ENCODE measurements around the gene TNNT3. TPM values are rescaled to one million over a fixed set of nuclear protein-coding genes. Genes with fewer than 3 reads are reported as not detected.

Gene TNNT3
- total and polyA plus RNA-seq, 5 donors = 9.0 to 63.1 (median 39.9) TPM

- Histone ChIP-seq H3K4me3 (ENCODE audit: low read length) (no peak overlapping the region), H3K27ac (ENCODE audit: low read length) (no peak overlapping the region), H3K9me3 (ENCODE audit: control insufficient read depth, low read length) (no peaks in the 10 kb centered on the region), H3K4me1 (ENCODE audit: control insufficient read depth, insufficient read depth, low read length) (no peaks in the 10 kb centered on the region), H3K27me3 (ENCODE audit: control insufficient read depth, insufficient read depth) (no peaks in the 10 kb centered on the region)
- DNase-seq (no peak), ATAC-seq (no peak)
- WGBS = no CpG with 5 or more reads among the region's 6 CpGs
- intact Hi-C loops (cut with DNase I) = no loop called here
Observed at GRCh38 chr11:1987024-1987423, 67.5 kb downstream of the TNNT3 start.

DNA sequence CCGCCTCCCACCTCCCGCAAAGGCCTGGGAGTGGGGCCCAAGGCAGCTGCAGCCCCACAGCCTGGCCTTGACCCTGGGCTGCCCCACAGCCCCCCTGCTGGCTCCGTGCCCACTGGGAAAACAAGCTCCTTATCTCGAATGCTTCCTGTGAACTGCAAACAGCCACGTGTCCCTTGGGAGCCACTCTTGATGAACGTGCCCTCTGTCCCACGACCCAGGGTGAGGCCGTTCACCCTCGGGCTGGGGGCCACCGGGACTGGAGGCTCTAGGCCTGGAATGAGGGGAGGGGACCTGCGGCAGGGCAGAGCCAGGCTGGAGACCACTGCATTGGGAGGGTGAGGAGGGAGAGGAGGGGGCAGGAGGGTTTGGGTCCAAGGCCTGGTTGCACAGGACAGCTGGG lies 68.7 kb downstream of the TNNT3 start:
- Histone ChIP-seq H3K27me3 (ENCODE audit: control insufficient read depth, insufficient read depth) (no peaks in the 10 kb centered on the region), H3K4me1 (ENCODE audit: control insufficient read depth, insufficient read depth, low read length) (no peaks in the 10 kb centered on the region), H3K27ac (ENCODE audit: low read length) (no peak overlapping the region), H3K9me3 (ENCODE audit: control insufficient read depth, low read length) (no peaks in the 10 kb centered on the region), H3K4me3 (ENCODE audit: low read length) (no peak overlapping the region)
- no CpG with 5 or more reads among the region's 11 CpGs for WGBS
- ATAC-seq (no peak), DNase-seq (no peak)
- intact Hi-C loops (cut with DNase I) = no loop called here

Small RNA genes within 50 kb of the gene (microRNA-seq; reads per million reads assigned to microRNA genes)
- 0 to 0.54 reads per million in 2 donors for gene MIR7847

Other genes with a start within 250 kb of the TNNT3 start
- gene KRTAP5-6, start 222.5 kb upstream of the TNNT3 start, total RNA-seq = not detected
- gene KRTAP5-6, start 222.5 kb upstream of the TNNT3 start, polyA plus RNA-seq = not detected
- gene IFITM10, start 169.1 kb upstream of the TNNT3 start, total RNA-seq = 1 to 10 TPM in 1 of 4 donors, under 1 TPM in 3; 0.48 to 1.0 (median 0.59) TPM
- 0.25 TPM for gene IFITM10, start 169.1 kb upstream of the TNNT3 start, polyA plus RNA-seq
- gene CTSD, start 155.8 kb upstream of the TNNT3 start, total RNA-seq = 100 to 1,000 TPM; 674 to 717 (median 700) TPM
- 748 TPM for gene CTSD, start 155.8 kb upstream of the TNNT3 start, polyA plus RNA-seq
- gene SYT8, start 84.7 kb upstream of the TNNT3 start, total RNA-seq = not detected
- not detected for gene SYT8, start 84.7 kb upstream of the TNNT3 start, polyA plus RNA-seq
- not detected for gene TNNI2, start 80.7 kb upstream of the TNNT3 start, total RNA-seq
- gene TNNI2, start 80.7 kb upstream of the TNNT3 start, polyA plus RNA-seq = not detected
- gene LSP1, start 66.6 kb upstream of the TNNT3 start, total RNA-seq = 10 to 100 TPM in 3 of 4 donors, 1 to 10 TPM in 1; 7.6 to 18.3 (median 14.8) TPM
- gene LSP1, start 66.6 kb upstream of the TNNT3 start, polyA plus RNA-seq = 11.7 TPM
- under 1 TPM; 0.11 to 0.82 (median 0.24) TPM for gene PRR33, start 27.8 kb upstream of the TNNT3 start, total RNA-seq
- gene PRR33, start 27.8 kb upstream of the TNNT3 start, polyA plus RNA-seq = 0.81 TPM
- gene MRPL23, start 27.6 kb downstream of the TNNT3 start, total RNA-seq = 100 to 1,000 TPM in 1 of 4 donors, 10 to 100 TPM in 3; 47.1 to 102 (median 74.8) TPM
- 108 TPM for gene MRPL23, start 27.6 kb downstream of the TNNT3 start, polyA plus RNA-seq
- gene H19, start 78.1 kb downstream of the TNNT3 start, total RNA-seq = 100 to 1,000 TPM; 279 to 500 (median 401) TPM
- gene H19, start 78.1 kb downstream of the TNNT3 start, polyA plus RNA-seq = 813 TPM
- 10 to 100 TPM; 34.6 to 94.1 (median 47.0) TPM for gene IGF2, start 219.7 kb downstream of the TNNT3 start, total RNA-seq
- gene IGF2, start 219.7 kb downstream of the TNNT3 start, polyA plus RNA-seq = 66.3 TPM
- 1 to 10 TPM in 1 of 4 donors, not detected in 3; 1.1 TPM for gene INS, start 241.5 kb downstream of the TNNT3 start, total RNA-seq
- not detected for gene INS, start 241.5 kb downstream of the TNNT3 start, polyA plus RNA-seq

Data from right cardiac atrium (tissue), 5 donors.